ENCODE results near the gene TRIM72.
"Not testable (repeated sequence)": the region's sequence is repeated elsewhere in the genome, so short reads cannot be mapped to it uniquely, and the experiment has no call there.

Gene TRIM72

GRCh38 chr16:31221357-31222160, 7.6 kb downstream of the TRIM72 start:
- Histone ChIP-seq H3K4me3 (ENCODE audit: low read depth in 1 of 2, low read length in 2 of 2) (no peak overlapping the region), H3K36me3 (ENCODE audit: insufficient read depth, low read length) (no peaks in the 10 kb centered on the region), H3K27me3 (ENCODE audit: control insufficient read depth in 1 of 2, insufficient read depth in 2 of 2, low read length in 2 of 2) (peaks cover 16 to 40% of the 10 kb centered on the region in 2 donors), H3K9me3 (ENCODE audit: low read length) (no peaks in the 10 kb centered on the region), H3K27ac (ENCODE audit: low read depth, low read length) (no peak overlapping the region), H3K4me1 (ENCODE audit: insufficient read depth, low read length) (peaks cover 6% of the 10 kb centered on the region), H3K9ac (ENCODE audit: low read length) (no peak overlapping the region)

GRCh38 chr16:31223044-31223443, 9.1 kb downstream of the TRIM72 start:
- no peaks in the 10 kb centered on the region for H3K36me3 ChIP-seq (ENCODE audit: insufficient read depth, low read length)
- H3K4me3 ChIP-seq (ENCODE audit: low read depth in 1 of 2, low read length in 2 of 2), result no peak overlapping the region
- H3K27ac ChIP-seq (ENCODE audit: low read depth, low read length), result no peak overlapping the region
- H3K9me3 ChIP-seq (ENCODE audit: low read length), result no peaks in the 10 kb centered on the region
- no peaks in the 10 kb centered on the region for H3K4me1 ChIP-seq (ENCODE audit: insufficient read depth, low read length)
- H3K27me3 ChIP-seq (ENCODE audit: control insufficient read depth in 1 of 2, insufficient read depth in 2 of 2, low read length in 2 of 2), result peaks cover under 1 to 25% of the 10 kb centered on the region in 2 donors
- H3K9ac ChIP-seq (ENCODE audit: low read length), result no peak overlapping the region

- H3K27me3 ChIP-seq (ENCODE audit: control insufficient read depth in 1 of 2, insufficient read depth in 2 of 2, low read length in 2 of 2), result peaks cover 0 to 13% of the 10 kb centered on the region in 2 donors
- H3K4me3 ChIP-seq (ENCODE audit: low read depth in 1 of 2, low read length in 2 of 2), result no peak overlapping the region
Observed at GRCh38 chr16:31224092-31224955, 10.4 kb downstream of the TRIM72 start.

GRCh38 chr16:31225193-31225592, 11.3 kb downstream of the TRIM72 start:
- no peaks in the 10 kb centered on the region for H3K4me1 ChIP-seq (ENCODE audit: insufficient read depth, low read length)
- peaks cover 0 to 11% of the 10 kb centered on the region in 2 donors for H3K27me3 ChIP-seq (ENCODE audit: control insufficient read depth in 1 of 2, insufficient read depth in 2 of 2, low read length in 2 of 2)
- H3K27ac ChIP-seq (ENCODE audit: low read depth, low read length), result no peak overlapping the region
- H3K9ac ChIP-seq (ENCODE audit: low read length), result no peak overlapping the region
- no peak overlapping the region for H3K4me3 ChIP-seq (ENCODE audit: low read depth in 1 of 2, low read length in 2 of 2)
- no peaks in the 10 kb centered on the region for H3K9me3 ChIP-seq (ENCODE audit: low read length)
- H3K36me3 ChIP-seq (ENCODE audit: insufficient read depth, low read length), result no peaks in the 10 kb centered on the region

More at GRCh38 chr16:31224092-31224955, 10.4 kb downstream of the TRIM72 start:
- Histone ChIP-seq H3K9ac (ENCODE audit: low read length) (no peak overlapping the region), H3K4me1 (ENCODE audit: insufficient read depth, low read length) (no peaks in the 10 kb centered on the region), H3K27ac (ENCODE audit: low read depth, low read length) (no peak overlapping the region), H3K36me3 (ENCODE audit: insufficient read depth, low read length) (no peaks in the 10 kb centered on the region), H3K9me3 (ENCODE audit: low read length) (no peaks in the 10 kb centered on the region)

GRCh38 chr16:31228206-31228605, 14.3 kb downstream of the TRIM72 start:
- Histone ChIP-seq H3K4me1 (ENCODE audit: insufficient read depth, low read length) (no peaks in the 10 kb centered on the region), H3K27me3 (ENCODE audit: control insufficient read depth in 1 of 2, insufficient read depth in 2 of 2, low read length in 2 of 2) (peaks cover 0 to 1% of the 10 kb centered on the region in 2 donors), H3K27ac (ENCODE audit: low read depth, low read length) (no peak overlapping the region), H3K9ac (ENCODE audit: low read length) (no peak overlapping the region), H3K36me3 (ENCODE audit: insufficient read depth, low read length) (no peaks in the 10 kb centered on the region), H3K9me3 (ENCODE audit: low read length) (no peaks in the 10 kb centered on the region), H3K4me3 (ENCODE audit: low read depth in 1 of 2, low read length in 2 of 2) (no peak overlapping the region)

- Histone ChIP-seq H3K9me3 (ENCODE audit: low read length) (no peaks in the 10 kb centered on the region), H3K9ac (ENCODE audit: low read length) (no peak overlapping the region), H3K36me3 (ENCODE audit: insufficient read depth, low read length) (no peaks in the 10 kb centered on the region), H3K27ac (ENCODE audit: low read depth, low read length) (no peak overlapping the region), H3K27me3 (ENCODE audit: control insufficient read depth in 1 of 2, insufficient read depth in 2 of 2, low read length in 2 of 2) (no peaks in the 10 kb centered on the region), H3K4me3 (ENCODE audit: low read depth in 1 of 2, low read length in 2 of 2) (no peak overlapping the region), H3K4me1 (ENCODE audit: insufficient read depth, low read length) (no peaks in the 10 kb centered on the region)
Observed at GRCh38 chr16:31229501-31229900, 15.6 kb downstream of the TRIM72 start.

GRCh38 chr16:31238041-31238440, 24.1 kb downstream of the TRIM72 start:
- no peaks in the 10 kb centered on the region for H3K27me3 ChIP-seq (ENCODE audit: control insufficient read depth in 1 of 2, insufficient read depth in 2 of 2, low read length in 2 of 2)
- no peaks in the 10 kb centered on the region for H3K4me1 ChIP-seq (ENCODE audit: insufficient read depth, low read length)
- H3K36me3 ChIP-seq (ENCODE audit: insufficient read depth, low read length), result no peaks in the 10 kb centered on the region
- no peaks in the 10 kb centered on the region for H3K9me3 ChIP-seq (ENCODE audit: low read length)
- H3K9ac ChIP-seq (ENCODE audit: low read length), result no peak overlapping the region
- no peak overlapping the region for H3K4me3 ChIP-seq (ENCODE audit: low read depth in 1 of 2, low read length in 2 of 2)
- H3K27ac ChIP-seq (ENCODE audit: low read depth, low read length), result no peak overlapping the region

GRCh38 chr16:31242206-31242605, 28.3 kb downstream of the TRIM72 start:
- no peak overlapping the region for H3K4me3 ChIP-seq (ENCODE audit: low read depth in 1 of 2, low read length in 2 of 2)
- H3K36me3 ChIP-seq (ENCODE audit: insufficient read depth, low read length), result no peaks in the 10 kb centered on the region
- no peak overlapping the region for H3K27ac ChIP-seq (ENCODE audit: low read depth, low read length)
- H3K9ac ChIP-seq (ENCODE audit: low read length), result no peak overlapping the region
- H3K9me3 ChIP-seq (ENCODE audit: low read length), result no peaks in the 10 kb centered on the region
- peaks cover 0 to 3% of the 10 kb centered on the region in 2 donors for H3K27me3 ChIP-seq (ENCODE audit: control insufficient read depth in 1 of 2, insufficient read depth in 2 of 2, low read length in 2 of 2)
- H3K4me1 ChIP-seq (ENCODE audit: insufficient read depth, low read length), result no peaks in the 10 kb centered on the region

- Histone ChIP-seq H3K9me3 (ENCODE audit: low read length) (no peaks in the 10 kb centered on the region), H3K9ac (ENCODE audit: low read length) (no peak overlapping the region), H3K4me1 (ENCODE audit: insufficient read depth, low read length) (no peaks in the 10 kb centered on the region), H3K27me3 (ENCODE audit: control insufficient read depth in 1 of 2, insufficient read depth in 2 of 2, low read length in 2 of 2) (peaks cover 0 to 3% of the 10 kb centered on the region in 2 donors), H3K36me3 (ENCODE audit: insufficient read depth, low read length) (no peaks in the 10 kb centered on the region), H3K27ac (ENCODE audit: low read depth, low read length) (no peak overlapping the region), H3K4me3 (ENCODE audit: low read depth in 1 of 2, low read length in 2 of 2) (no peak overlapping the region)
Observed at GRCh38 chr16:31243734-31244670, 30.1 kb downstream of the TRIM72 start.

- H3K4me3 ChIP-seq (ENCODE audit: low read depth in 1 of 2, low read length in 2 of 2); H3K9ac ChIP-seq (ENCODE audit: low read length); H3K27ac ChIP-seq (ENCODE audit: low read depth, low read length); H3K9me3 ChIP-seq (ENCODE audit: low read length); H3K36me3 ChIP-seq (ENCODE audit: insufficient read depth, low read length); H3K4me1 ChIP-seq (ENCODE audit: insufficient read depth, low read length); H3K27me3 ChIP-seq (ENCODE audit: control insufficient read depth in 1 of 2, insufficient read depth in 2 of 2, low read length in 2 of 2): not testable (repeated sequence)
Observed at GRCh38 chr16:31245598-31245997, 31.7 kb downstream of the TRIM72 start.

- H3K9ac ChIP-seq (ENCODE audit: low read length), result no peak overlapping the region
- H3K9me3 ChIP-seq (ENCODE audit: low read length), result no peaks in the 10 kb centered on the region
- H3K27ac ChIP-seq (ENCODE audit: low read depth, low read length), result no peak overlapping the region
- H3K4me1 ChIP-seq (ENCODE audit: insufficient read depth, low read length), result no peaks in the 10 kb centered on the region
- H3K36me3 ChIP-seq (ENCODE audit: insufficient read depth, low read length), result no peaks in the 10 kb centered on the region
- H3K27me3 ChIP-seq (ENCODE audit: control insufficient read depth in 1 of 2, insufficient read depth in 2 of 2, low read length in 2 of 2), result peaks cover 0 to 3% of the 10 kb centered on the region in 2 donors
- no peak overlapping the region for H3K4me3 ChIP-seq (ENCODE audit: low read depth in 1 of 2, low read length in 2 of 2)
Observed at GRCh38 chr16:31246296-31246695, 32.4 kb downstream of the TRIM72 start.

All from muscle layer of colon (tissue), 2 donors.